ENCODE data around the gene TBC1D12. TPM values are rescaled to one million over a fixed set of nuclear protein-coding genes. Genes with fewer than 3 reads are reported as not detected.
"Not testable (repeated sequence)": the region's sequence is repeated elsewhere in the genome, so short reads cannot be mapped to it uniquely, and the experiment has no call there.

The TBC1D12 gene
- total RNA-seq, 4 donors from 2014 or later = 16.9 to 26.6 (median 17.9) TPM

GRCh38 chr10:94366382-94366781 is 36.0 kb upstream of the TBC1D12 start:
- ATAC-seq = no peak
- Histone ChIP-seq H3K4me1 (peaks cover 0 to 10% (median 4%) of the 10 kb centered on the region in 3 donors), H3K4me3 (no peak overlapping the region), H3K36me3 (no peaks in the 10 kb centered on the region), H3K27ac (no peak overlapping the region), H3K27me3 (peaks cover 4% of the 10 kb centered on the region), H3K9me3 (no peaks in the 10 kb centered on the region)
- TF ChIP-seq CTCF (IDR thresholded peaks at IDR 0.05) (no peak), POLR2AphosphoS5 (IDR thresholded peaks at IDR 0.05) (no peak), EP300 (IDR thresholded peaks at IDR 0.05) (no peak), POLR2A (IDR thresholded peaks at IDR 0.05) (no peak)
- WGBS, 2 donors (ENCODE audit: low coverage in 1 of 2) = 76 to 93% methylated on average over 3 of the region's 3 CpGs

- Histone ChIP-seq H3K27ac (no peak overlapping the region), H3K9me3 (no peaks in the 10 kb centered on the region), H3K4me1 (no peaks in the 10 kb centered on the region), H3K36me3 (no peaks in the 10 kb centered on the region), H3K27me3 (peaks cover 22% of the 10 kb centered on the region), H3K4me3 (no peak overlapping the region)
- WGBS, 2 donors (ENCODE audit: low coverage in 1 of 2) = 58 to 67% methylated on average over 2 of the region's 2 CpGs
- no peak for ATAC-seq
- TF ChIP-seq POLR2A (IDR thresholded peaks at IDR 0.05) (no peak), POLR2AphosphoS5 (IDR thresholded peaks at IDR 0.05) (no peak), CTCF (IDR thresholded peaks at IDR 0.05) (no peak), EP300 (IDR thresholded peaks at IDR 0.05) (no peak)
Measured at GRCh38 chr10:94370501-94370900, 31.8 kb upstream of the TBC1D12 start.

GRCh38 chr10:94375374-94375773 is 27.0 kb upstream of the TBC1D12 start:
- 95 to 100% methylated on average over 1 of the region's 1 CpG for WGBS, 2 donors (ENCODE audit: low coverage in 1 of 2)

GRCh38 chr10:94376865-94377264 is 25.5 kb upstream of the TBC1D12 start:
- no peak for ATAC-seq
- WGBS, 2 donors (ENCODE audit: low coverage in 1 of 2) = 75 to 94% methylated on average over 2 of the region's 2 CpGs
- peaks cover 32% of the 10 kb centered on the region for H3K27me3 ChIP-seq
- H3K36me3 ChIP-seq = no peaks in the 10 kb centered on the region
- H3K27ac ChIP-seq = no peak overlapping the region
- H3K4me3 ChIP-seq = no peak overlapping the region
- no peaks in the 10 kb centered on the region for H3K4me1 ChIP-seq
- no peaks in the 10 kb centered on the region for H3K9me3 ChIP-seq
- TF ChIP-seq POLR2AphosphoS5 (IDR thresholded peaks at IDR 0.05) (no peak), CTCF (IDR thresholded peaks at IDR 0.05) (no peak), EP300 (IDR thresholded peaks at IDR 0.05) (no peak), POLR2A (IDR thresholded peaks at IDR 0.05) (no peak)

More at GRCh38 chr10:94375374-94375773, 27.0 kb upstream of the TBC1D12 start:
- Histone ChIP-seq H3K4me3 (no peak overlapping the region), H3K27me3 (peaks cover 32% of the 10 kb centered on the region), H3K27ac (no peak overlapping the region), H3K9me3 (no peaks in the 10 kb centered on the region), H3K36me3 (no peaks in the 10 kb centered on the region), H3K4me1 (no peaks in the 10 kb centered on the region)
- TF ChIP-seq CTCF (IDR thresholded peaks at IDR 0.05) (no peak), POLR2A (IDR thresholded peaks at IDR 0.05) (no peak), EP300 (IDR thresholded peaks at IDR 0.05) (no peak), POLR2AphosphoS5 (IDR thresholded peaks at IDR 0.05) (no peak)
- no peak for ATAC-seq

- WGBS, 2 donors (ENCODE audit: low coverage in 1 of 2) = 71% methylated on average over 2 of the region's 2 CpGs; no CpG with 5 or more reads in 1 of the 2 donors
- H3K4me3 ChIP-seq = no peak overlapping the region
- no peak for TF ChIP-seq EP300 (IDR thresholded peaks at IDR 0.05)
- TF ChIP-seq CTCF (IDR thresholded peaks at IDR 0.05) = no peak
- TF ChIP-seq POLR2AphosphoS5 (IDR thresholded peaks at IDR 0.05) = no peak
- TF ChIP-seq POLR2A (IDR thresholded peaks at IDR 0.05) = no peak
Measured at GRCh38 chr10:94383530-94383929, 18.8 kb upstream of the TBC1D12 start.

GRCh38 chr10:94385733-94386132 is 16.6 kb upstream of the TBC1D12 start:
- H3K4me3 ChIP-seq = not testable (repeated sequence)

More at GRCh38 chr10:94383530-94383929, 18.8 kb upstream of the TBC1D12 start:
- Histone ChIP-seq H3K27me3 (no peaks in the 10 kb centered on the region), H3K27ac (no peak overlapping the region), H3K9me3 (no peaks in the 10 kb centered on the region), H3K4me1 (no peaks in the 10 kb centered on the region), H3K36me3 (no peaks in the 10 kb centered on the region)
- no peak for ATAC-seq

GRCh38 chr10:94392117-94392516 is 10.2 kb upstream of the TBC1D12 start:
- not testable (repeated sequence) for ATAC-seq, H3K27me3 ChIP-seq, H3K9me3 ChIP-seq, H3K36me3 ChIP-seq, H3K4me1 ChIP-seq, H3K27ac ChIP-seq, H3K4me3 ChIP-seq
- 74 to 81% methylated on average over 4 to 9 of the region's 9 CpGs for WGBS, 2 donors (ENCODE audit: low coverage in 1 of 2)

More at GRCh38 chr10:94385733-94386132, 16.6 kb upstream of the TBC1D12 start:
- not testable (repeated sequence) for H3K27me3 ChIP-seq, H3K4me1 ChIP-seq, H3K36me3 ChIP-seq, ATAC-seq, H3K9me3 ChIP-seq, H3K27ac ChIP-seq
- 87 to 100% methylated on average over 2 to 3 of the region's 3 CpGs for WGBS, 2 donors (ENCODE audit: low coverage in 1 of 2)

Data from gastroesophageal sphincter (tissue), 4 donors.